HEK293 (cell line): ENCODE measurements around the gene TEFM.

Experiments used
- KLF10 ChIP-seq: fragments of 450-650 bp; IDR thresholded peaks from 2 replicates; pipeline ENCODE4 v1.5.1; 2018; ENCODE audit warnings: missing biosample characterization, mild to moderate bottlenecking, missing genetic modification characterization
- ZFP3 ChIP-seq: fragments of 450-650 bp; formaldehyde crosslinking; IDR thresholded peaks from 2 replicates; pipeline ENCODE4 v1.5.1; 2016; ENCODE audit warnings: low read depth, missing biosample characterization, missing genetic modification characterization
- ZNF157 ChIP-seq: fragments of 450-650 bp; formaldehyde crosslinking; IDR thresholded peaks from 2 replicates; pipeline ENCODE4 v1.5.1; 2016; ENCODE audit warnings: missing biosample characterization, missing genetic modification characterization
- ZNF174 ChIP-seq: fragments of 450-650 bp; formaldehyde crosslinking; IDR thresholded peaks from 2 replicates; pipeline ENCODE4 v1.5.0; 2017; ENCODE audit warnings: missing biosample characterization, mild to moderate bottlenecking, missing genetic modification characterization
- ZNF777 ChIP-seq: fragments of 450-650 bp; formaldehyde crosslinking; IDR thresholded peaks from 2 replicates; pipeline ENCODE4 v1.5.1; 2017; ENCODE audit warnings: missing biosample characterization, missing genetic modification characterization, borderline replicate concordance
- ZNF792 ChIP-seq: fragments of 450-650 bp; formaldehyde crosslinking; IDR thresholded peaks from 2 replicates; pipeline ENCODE4 v1.5.1; 2016; ENCODE audit warnings: missing biosample characterization, missing genetic modification characterization
- TF ChIP-seq, protein P1 (sequence below): fragments of 450-650 bp; formaldehyde crosslinking; IDR thresholded peaks from 2 replicates; pipeline ENCODE4 v1.5.1; 2016; ENCODE audit warnings: missing biosample characterization, missing genetic modification characterization

DNA sequence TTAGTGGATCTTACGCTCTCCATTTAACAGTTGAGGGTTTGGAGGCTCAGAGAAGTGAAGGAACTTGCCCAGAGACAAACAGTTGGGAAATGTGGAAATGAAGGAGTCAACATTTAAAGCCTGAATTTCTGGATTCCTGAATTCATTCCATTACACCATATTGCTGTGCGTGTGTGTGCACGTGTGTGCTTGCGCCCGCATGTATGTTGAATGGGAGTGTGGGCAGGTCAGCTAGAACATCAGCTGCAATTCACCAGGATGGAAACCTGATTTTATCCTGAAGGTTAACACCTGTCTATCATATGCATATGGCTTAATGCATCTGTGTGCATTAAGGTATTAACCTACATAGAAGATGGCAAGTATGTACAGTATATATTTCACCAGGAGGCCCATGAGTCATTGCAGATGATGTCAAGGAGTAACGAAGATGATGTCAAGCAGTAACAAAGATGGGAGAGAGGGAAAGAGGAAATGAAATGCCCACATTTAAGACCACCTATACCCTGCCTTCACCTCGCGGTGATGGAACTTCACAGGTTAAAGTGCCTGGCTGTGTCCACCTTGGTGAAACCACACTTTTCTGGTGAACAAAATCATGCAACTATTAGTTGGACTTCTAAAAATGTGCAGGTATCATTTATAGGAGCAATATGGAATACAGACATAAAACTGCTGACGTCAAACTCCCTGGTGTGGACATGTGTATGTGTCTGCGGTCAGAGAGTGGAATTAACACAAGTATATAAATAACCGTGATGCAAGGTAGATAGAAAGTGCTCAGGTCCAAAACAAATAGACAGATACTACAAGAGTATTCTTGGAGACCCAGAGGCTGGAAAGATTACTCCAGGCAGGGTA lies 14.9 kb upstream of the TEFM start:
- TF ChIP-seq, protein P1, sequence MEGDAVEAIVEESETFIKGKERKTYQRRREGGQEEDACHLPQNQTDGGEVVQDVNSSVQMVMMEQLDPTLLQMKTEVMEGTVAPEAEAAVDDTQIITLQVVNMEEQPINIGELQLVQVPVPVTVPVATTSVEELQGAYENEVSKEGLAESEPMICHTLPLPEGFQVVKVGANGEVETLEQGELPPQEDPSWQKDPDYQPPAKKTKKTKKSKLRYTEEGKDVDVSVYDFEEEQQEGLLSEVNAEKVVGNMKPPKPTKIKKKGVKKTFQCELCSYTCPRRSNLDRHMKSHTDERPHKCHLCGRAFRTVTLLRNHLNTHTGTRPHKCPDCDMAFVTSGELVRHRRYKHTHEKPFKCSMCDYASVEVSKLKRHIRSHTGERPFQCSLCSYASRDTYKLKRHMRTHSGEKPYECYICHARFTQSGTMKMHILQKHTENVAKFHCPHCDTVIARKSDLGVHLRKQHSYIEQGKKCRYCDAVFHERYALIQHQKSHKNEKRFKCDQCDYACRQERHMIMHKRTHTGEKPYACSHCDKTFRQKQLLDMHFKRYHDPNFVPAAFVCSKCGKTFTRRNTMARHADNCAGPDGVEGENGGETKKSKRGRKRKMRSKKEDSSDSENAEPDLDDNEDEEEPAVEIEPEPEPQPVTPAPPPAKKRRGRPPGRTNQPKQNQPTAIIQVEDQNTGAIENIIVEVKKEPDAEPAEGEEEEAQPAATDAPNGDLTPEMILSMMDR (tag by site-specific recombination) = no peak
- no peak for TF ChIP-seq ZFP3
- TF ChIP-seq ZNF777 (tag by site-specific recombination) = no peak
- no peak for TF ChIP-seq ZNF157 (tag by site-specific recombination)
- no peak for TF ChIP-seq KLF10
- TF ChIP-seq ZNF174 (tag by site-specific recombination) = no peak
- TF ChIP-seq ZNF792 (tag by site-specific recombination) = no peak
